ENCODE data around the gene ITGB6. TPM values are rescaled to one million over a fixed set of nuclear protein-coding genes. Genes with fewer than 3 reads are reported as not detected.
A peak's percentile ranks its signal among the peaks of the same experiment; 100 is the strongest.

ITGB6 gene
- total RNA-seq, 1 donor from 2014 or later, result not detected

GRCh38 chr2:160220545-160221009 is 20.5 kb upstream of the ITGB6 start:
- Histone ChIP-seq H3K4me3 (no peak overlapping the region), H3K36me3 (no peaks in the 10 kb centered on the region), H3K9me3 (no peaks in the 10 kb centered on the region), H3K27me3 (no peaks in the 10 kb centered on the region), H3K27ac (no peak overlapping the region), H3K4me1 (no peaks in the 10 kb centered on the region)
- no peak for DNase-seq (ENCODE audit: low spot score in 2 of 2)
- intact Hi-C loops (cut with DNase I), result no loop called here
- TF ChIP-seq CTCF (IDR thresholded peaks at IDR 0.05), result no peak

DNA sequence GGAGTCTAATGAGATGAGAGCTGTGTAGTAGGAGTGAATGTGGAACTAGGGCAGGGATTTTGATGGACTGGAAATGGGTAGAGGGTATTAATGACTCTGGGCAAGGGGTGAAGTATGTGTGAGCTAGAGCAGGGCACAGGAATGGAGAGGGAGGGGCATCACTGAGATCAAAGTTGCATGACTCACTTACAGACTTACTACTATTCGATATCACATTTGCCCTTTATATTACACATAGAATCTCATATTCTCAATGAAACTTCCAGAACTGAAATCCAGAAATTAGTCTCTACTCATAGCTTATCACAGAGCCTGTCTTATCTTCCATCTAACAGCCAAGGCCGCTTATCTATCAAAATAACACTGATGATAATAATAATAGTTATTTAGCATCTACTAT is 20.0 kb upstream of the ITGB6 start:
- H3K9me3 ChIP-seq, result no peaks in the 10 kb centered on the region
- TF ChIP-seq CTCF (IDR thresholded peaks at IDR 0.05), result no peak
- no peaks in the 10 kb centered on the region for H3K4me1 ChIP-seq
- no peak for DNase-seq (ENCODE audit: low spot score in 2 of 2)
- H3K36me3 ChIP-seq, result no peaks in the 10 kb centered on the region
- no peak overlapping the region for H3K4me3 ChIP-seq
- H3K27ac ChIP-seq, result no peak overlapping the region
- intact Hi-C loops (cut with DNase I), result no loop called here
- no peaks in the 10 kb centered on the region for H3K27me3 ChIP-seq

DNA sequence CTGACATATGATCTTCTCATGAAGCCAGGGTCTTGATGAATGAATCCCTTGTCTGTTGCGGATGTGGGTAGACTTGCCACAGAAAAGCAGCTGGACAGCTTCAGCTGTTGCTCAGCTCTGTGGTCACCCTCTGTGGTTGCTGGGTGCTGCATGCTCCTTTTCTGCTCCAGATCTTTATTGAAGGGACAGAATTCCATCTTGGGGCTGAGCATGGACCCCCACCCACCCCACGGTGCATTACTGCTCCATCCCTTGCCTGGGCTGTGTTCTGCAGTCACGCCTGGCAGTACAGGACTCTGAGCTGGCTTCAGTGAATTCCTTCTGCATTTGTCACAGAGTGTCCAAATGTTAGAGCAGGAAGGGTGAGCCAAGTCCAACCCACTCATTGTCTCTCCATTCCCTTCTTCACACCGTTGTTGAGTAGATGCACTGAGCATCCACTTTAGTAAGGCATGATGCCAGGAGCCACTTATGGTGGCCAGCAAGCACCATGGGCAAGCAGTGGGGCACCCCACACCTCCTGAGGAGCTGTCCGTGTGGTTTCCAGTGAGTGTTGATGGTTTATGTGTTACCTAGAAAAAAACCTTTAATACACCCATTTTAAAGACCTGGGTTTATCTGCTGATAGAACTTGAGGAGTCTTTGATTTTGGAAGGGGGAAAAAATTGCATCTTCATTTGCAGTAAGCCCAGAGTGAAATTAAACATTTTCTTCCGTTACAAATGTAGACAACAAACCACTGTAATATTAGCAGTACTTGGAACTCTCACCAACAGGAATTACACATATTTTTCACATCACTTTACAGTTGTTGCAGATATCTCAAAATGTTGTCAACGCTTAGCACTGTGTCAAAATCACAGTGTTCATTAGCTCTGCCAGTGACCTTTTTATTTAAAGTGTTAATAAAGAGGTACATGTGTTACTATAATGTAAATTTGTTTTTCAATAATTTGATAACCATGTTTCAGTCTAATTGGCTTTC is 14.7 kb upstream of the ITGB6 start:
- Histone ChIP-seq H3K9me3 (no peaks in the 10 kb centered on the region), H3K4me3 (no peak overlapping the region), H3K36me3 (no peaks in the 10 kb centered on the region), H3K4me1 (peaks cover 0 to 2% of the 10 kb centered on the region in 2 donors), H3K27me3 (no peaks in the 10 kb centered on the region), H3K27ac (no peak overlapping the region)
- intact Hi-C loops (cut with DNase I), result no loop called here
- no peak for DNase-seq (ENCODE audit: low spot score in 2 of 2)
- TF ChIP-seq CTCF (IDR thresholded peaks at IDR 0.05), result no peak

- intact Hi-C loops (cut with DNase I), result no loop called here
- H3K27me3 ChIP-seq, result no peaks in the 10 kb centered on the region
- H3K4me1 ChIP-seq, result peaks cover 2 to 6% of the 10 kb centered on the region in 2 donors
- H3K9me3 ChIP-seq, result no peaks in the 10 kb centered on the region
- H3K36me3 ChIP-seq, result no peaks in the 10 kb centered on the region
- TF ChIP-seq CTCF (IDR thresholded peaks at IDR 0.05), result no peak
- no peak for DNase-seq (ENCODE audit: low spot score in 2 of 2)
- H3K4me3 ChIP-seq, result no peak overlapping the region
- no peak overlapping the region for H3K27ac ChIP-seq
These were observed 13.4 kb upstream of the ITGB6 start for GRCh38 chr2:160213511-160213910.

GRCh38 chr2:160210599-160211138 is 10.6 kb upstream of the ITGB6 start:
- Histone ChIP-seq H3K27ac (no peak overlapping the region), H3K27me3 (no peaks in the 10 kb centered on the region), H3K4me3 (no peak overlapping the region), H3K9me3 (no peaks in the 10 kb centered on the region), H3K36me3 (no peaks in the 10 kb centered on the region), H3K4me1 (peaks cover 2 to 16% of the 10 kb centered on the region in 2 donors)
- peak in 1 of 2 donors; percentile 78 for DNase-seq (ENCODE audit: low spot score in 2 of 2)
- peak in 2 of 3 experiments; percentile 20 to 27 for TF ChIP-seq CTCF (IDR thresholded peaks at IDR 0.05)
- intact Hi-C loops (cut with DNase I), result no loop called here
